ENCODE measurements around the gene FBRSL1.

The FBRSL1 gene

GRCh38 chr12:132478433-132478803 lies 11.5 kb upstream of the FBRSL1 start:
- Histone ChIP-seq H2BK15ac (ENCODE audit: low read length) (peak overlapping the region; percentile 26), H3K4ac (ENCODE audit: low read length) (peak overlapping the region; percentile 37), H2AFZ (ENCODE audit: low read length) (no peak overlapping the region), H3K4me3 (ENCODE audit: low read length in 2 of 2) (no peak overlapping the region), H3K14ac (ENCODE audit: low read length) (peak overlapping the region; percentile 97), H3K27me3 (ENCODE audit: control insufficient read depth in 3 of 3, insufficient read depth in 3 of 3, low read depth in 1 of 3, low read length in 3 of 3) (peaks cover 0 to 44% (median 10%) of the 10 kb centered on the region in 3 experiments), H3K9me3 (replicated peaks in 1 of 2; ENCODE audit: control insufficient read depth in 2 of 2, insufficient read depth in 1 of 2, low read depth in 1 of 2, low read length in 2 of 2) (peaks cover 9 to 12% of the 10 kb centered on the region in 2 donors), H3K18ac (ENCODE audit: low read length) (peak overlapping the region; percentile 64), H2BK120ac (ENCODE audit: low read depth, low read length) (no peak overlapping the region), H2BK5ac (ENCODE audit: low read length) (peak overlapping the region; percentile 48), H4K8ac (ENCODE audit: low read depth, low read length) (no peak overlapping the region), H3K27ac (replicated peaks; ENCODE audit: low read length) (no peak overlapping the region), H3K4me1 (ENCODE audit: control insufficient read depth in 2 of 2, insufficient read depth in 1 of 2, low read depth in 1 of 2, low read length in 2 of 2) (no peaks in the 10 kb centered on the region), H3K79me1 (ENCODE audit: low read depth, low read length) (no peaks in the 10 kb centered on the region), H2AK5ac (ENCODE audit: low read depth, low read length) (peak overlapping the region; percentile 97), H4K91ac (ENCODE audit: low read depth, low read length, poor library complexity) (no peak overlapping the region), H3K36me3 (replicated peaks in 1 of 2; ENCODE audit: control insufficient read depth in 2 of 2, insufficient read depth in 2 of 2, low read length in 2 of 2) (no peaks in the 10 kb centered on the region), H3K9ac (ENCODE audit: low read depth, low read length, poor library complexity) (no peak overlapping the region), H3K23ac (ENCODE audit: low read depth, low read length, poor library complexity) (peak overlapping the region; percentile 65), H2BK12ac (ENCODE audit: low read length) (no peak overlapping the region), H3K4me2 (ENCODE audit: insufficient read depth, low read length, poor library complexity, severe bottlenecking) (no peak overlapping the region)
- WGBS, 2 donors (ENCODE audit: extremely low coverage in 2 of 2, insufficient read length in 2 of 2, insufficient replicate concordance in 1 of 2): no CpG with 5 or more reads among the region's 15 CpGs
- no peak for DNase-seq (ENCODE audit: low spot score)

GRCh38 chr12:132478845-132479244 lies 11.1 kb upstream of the FBRSL1 start:
- Histone ChIP-seq H2BK5ac (ENCODE audit: low read length) (peak overlapping the region; percentile 48), H3K18ac (ENCODE audit: low read length) (no peak overlapping the region), H3K4me2 (ENCODE audit: insufficient read depth, low read length, poor library complexity, severe bottlenecking) (no peak overlapping the region), H2BK12ac (ENCODE audit: low read length) (no peak overlapping the region), H2AFZ (ENCODE audit: low read length) (no peak overlapping the region), H2BK15ac (ENCODE audit: low read length) (peak overlapping the region; percentile 26), H3K14ac (ENCODE audit: low read length) (no peak overlapping the region), H3K79me1 (ENCODE audit: low read depth, low read length) (peaks cover 2% of the 10 kb centered on the region), H2AK5ac (ENCODE audit: low read depth, low read length) (peak overlapping the region; percentile 97), H3K23ac (ENCODE audit: low read depth, low read length, poor library complexity) (peak overlapping the region; percentile 65), H3K27me3 (ENCODE audit: control insufficient read depth in 3 of 3, insufficient read depth in 3 of 3, low read depth in 1 of 3, low read length in 3 of 3) (peaks cover 0 to 44% (median 10%) of the 10 kb centered on the region in 3 experiments), H4K91ac (ENCODE audit: low read depth, low read length, poor library complexity) (no peak overlapping the region), H3K9ac (ENCODE audit: low read depth, low read length, poor library complexity) (no peak overlapping the region), H3K27ac (replicated peaks; ENCODE audit: low read length) (no peak overlapping the region), H3K4me3 (ENCODE audit: low read length in 2 of 2) (no peak overlapping the region), H2BK120ac (ENCODE audit: low read depth, low read length) (peak overlapping the region; percentile 81), H3K4me1 (ENCODE audit: control insufficient read depth in 2 of 2, insufficient read depth in 1 of 2, low read depth in 1 of 2, low read length in 2 of 2) (no peaks in the 10 kb centered on the region), H3K9me3 (replicated peaks in 1 of 2; ENCODE audit: control insufficient read depth in 2 of 2, insufficient read depth in 1 of 2, low read depth in 1 of 2, low read length in 2 of 2) (peaks cover 9 to 12% of the 10 kb centered on the region in 2 donors), H4K8ac (ENCODE audit: low read depth, low read length) (no peak overlapping the region), H3K4ac (ENCODE audit: low read length) (no peak overlapping the region), H3K36me3 (replicated peaks in 1 of 2; ENCODE audit: control insufficient read depth in 2 of 2, insufficient read depth in 2 of 2, low read length in 2 of 2) (no peaks in the 10 kb centered on the region)
- DNase-seq (ENCODE audit: low spot score): no peak
- no CpG with 5 or more reads among the region's 16 CpGs for whole genome bisulfite sequencing, 2 donors (ENCODE audit: extremely low coverage in 2 of 2, insufficient read length in 2 of 2, insufficient replicate concordance in 1 of 2)

GRCh38 chr12:132479291-132479690 lies 10.7 kb upstream of the FBRSL1 start:
- H2BK120ac ChIP-seq (ENCODE audit: low read depth, low read length): peak overlapping the region; percentile 81
- no peak overlapping the region for H2BK12ac ChIP-seq (ENCODE audit: low read length)
- H3K4me2 ChIP-seq (ENCODE audit: insufficient read depth, low read length, poor library complexity, severe bottlenecking): no peak overlapping the region
- H2BK5ac ChIP-seq (ENCODE audit: low read length): no peak overlapping the region
- no peak overlapping the region for H4K91ac ChIP-seq (ENCODE audit: low read depth, low read length, poor library complexity)
- H3K14ac ChIP-seq (ENCODE audit: low read length): no peak overlapping the region
- H2AK5ac ChIP-seq (ENCODE audit: low read depth, low read length): peak overlapping the region; percentile 88
- no peak for DNase-seq (ENCODE audit: low spot score)
- no peak overlapping the region for H3K9ac ChIP-seq (ENCODE audit: low read depth, low read length, poor library complexity)
- peaks cover 9% of the 10 kb centered on the region in 2 donors for H3K9me3 ChIP-seq (replicated peaks in 1 of 2; ENCODE audit: control insufficient read depth in 2 of 2, insufficient read depth in 1 of 2, low read depth in 1 of 2, low read length in 2 of 2)
- no CpG with 5 or more reads among the region's 13 CpGs for WGBS, 2 donors (ENCODE audit: extremely low coverage in 2 of 2, insufficient read length in 2 of 2, insufficient replicate concordance in 1 of 2)
- no peaks in the 10 kb centered on the region for H3K4me1 ChIP-seq (ENCODE audit: control insufficient read depth in 2 of 2, insufficient read depth in 1 of 2, low read depth in 1 of 2, low read length in 2 of 2)
- H2BK15ac ChIP-seq (ENCODE audit: low read length): peak overlapping the region; percentile 2
- peak overlapping the region; percentile 66 for H3K18ac ChIP-seq (ENCODE audit: low read length)
- no peak overlapping the region for H4K8ac ChIP-seq (ENCODE audit: low read depth, low read length)
- H3K79me1 ChIP-seq (ENCODE audit: low read depth, low read length): peaks cover 2% of the 10 kb centered on the region
- peak overlapping the region; percentile 31 for H3K23ac ChIP-seq (ENCODE audit: low read depth, low read length, poor library complexity)
- peaks cover 0 to 45% (median 10%) of the 10 kb centered on the region in 3 experiments for H3K27me3 ChIP-seq (ENCODE audit: control insufficient read depth in 3 of 3, insufficient read depth in 3 of 3, low read depth in 1 of 3, low read length in 3 of 3)
- peak overlapping the region; percentile 41 for H3K4ac ChIP-seq (ENCODE audit: low read length)
- no peak overlapping the region for H2AFZ ChIP-seq (ENCODE audit: low read length)
- no peak overlapping the region for H3K4me3 ChIP-seq (ENCODE audit: low read length in 2 of 2)
- no peak overlapping the region for H3K27ac ChIP-seq (replicated peaks; ENCODE audit: low read length)
- H3K36me3 ChIP-seq (replicated peaks in 1 of 2; ENCODE audit: control insufficient read depth in 2 of 2, insufficient read depth in 2 of 2, low read length in 2 of 2): no peaks in the 10 kb centered on the region

GRCh38 chr12:132479938-132480622 lies 9.9 kb upstream of the FBRSL1 start:
- peak overlapping the region; percentile 46 for H2BK5ac ChIP-seq (ENCODE audit: low read length)
- no peak overlapping the region for H3K4ac ChIP-seq (ENCODE audit: low read length)
- H2BK15ac ChIP-seq (ENCODE audit: low read length): peak overlapping the region; percentile 2
- no peak overlapping the region for H2BK120ac ChIP-seq (ENCODE audit: low read depth, low read length)
- H3K27ac ChIP-seq (replicated peaks; ENCODE audit: low read length): no peak overlapping the region
- peak overlapping the region; percentile 4 for H3K18ac ChIP-seq (ENCODE audit: low read length)
- no peak overlapping the region for H4K8ac ChIP-seq (ENCODE audit: low read depth, low read length)
- H3K4me2 ChIP-seq (ENCODE audit: insufficient read depth, low read length, poor library complexity, severe bottlenecking): no peak overlapping the region
- H3K4me1 ChIP-seq (ENCODE audit: control insufficient read depth in 2 of 2, insufficient read depth in 1 of 2, low read depth in 1 of 2, low read length in 2 of 2): no peaks in the 10 kb centered on the region
- H3K23ac ChIP-seq (ENCODE audit: low read depth, low read length, poor library complexity): peak overlapping the region; percentile 80
- no peak overlapping the region for H4K91ac ChIP-seq (ENCODE audit: low read depth, low read length, poor library complexity)
- no peak overlapping the region for H3K9ac ChIP-seq (ENCODE audit: low read depth, low read length, poor library complexity)
- H3K27me3 ChIP-seq (ENCODE audit: control insufficient read depth in 3 of 3, insufficient read depth in 3 of 3, low read depth in 1 of 3, low read length in 3 of 3): peaks cover 0 to 53% (median 12%) of the 10 kb centered on the region in 3 experiments
- peaks cover 2% of the 10 kb centered on the region for H3K79me1 ChIP-seq (ENCODE audit: low read depth, low read length)
- no CpG with 5 or more reads among the region's 38 CpGs for WGBS, 2 donors (ENCODE audit: extremely low coverage in 2 of 2, insufficient read length in 2 of 2, insufficient replicate concordance in 1 of 2)
- no peaks in the 10 kb centered on the region for H3K36me3 ChIP-seq (replicated peaks in 1 of 2; ENCODE audit: control insufficient read depth in 2 of 2, insufficient read depth in 2 of 2, low read length in 2 of 2)
- peaks cover 9% of the 10 kb centered on the region in 2 donors for H3K9me3 ChIP-seq (replicated peaks in 1 of 2; ENCODE audit: control insufficient read depth in 2 of 2, insufficient read depth in 1 of 2, low read depth in 1 of 2, low read length in 2 of 2)
- no peak overlapping the region for H2BK12ac ChIP-seq (ENCODE audit: low read length)
- DNase-seq (ENCODE audit: low spot score): no peak
- H3K14ac ChIP-seq (ENCODE audit: low read length): no peak overlapping the region
- peak overlapping the region; percentile 60 for H2AK5ac ChIP-seq (ENCODE audit: low read depth, low read length)
- no peak overlapping the region for H3K4me3 ChIP-seq (ENCODE audit: low read length in 2 of 2)
- no peak overlapping the region for H2AFZ ChIP-seq (ENCODE audit: low read length)
